Stimulated activated CD4-positive, alpha-beta T cell treated with anti-CD3 and anti-CD28 coated beads, TNF-alpha, amount 100 ng/mL, for 48 hours (primary cell): ENCODE measurements around the gene CCDC33.

Source experiments
- DNase-seq, 3 donors: peaks; one replicate each; pipeline ENCODE4 v3.0.0-alpha.2; 2020; ENCODE audit warnings: low read depth in 3 of 3

Gene CCDC33

GRCh38 chr15:74235962-74236361 is at the start of gene CCDC33:
TSS of gene CCDC33 (plus strand) at chr15:74236326. CDS start at chr15:74236720, 394 bp downstream.
- no peak for DNase-seq

GRCh38 chr15:74188216-74188615 is 47.9 kb upstream of the CCDC33 start:
- no peak for DNase-seq

GRCh38 chr15:74191798-74192197 is 44.3 kb upstream of the CCDC33 start:
- no peak for DNase-seq

GRCh38 chr15:74192751-74193150 is 43.4 kb upstream of the CCDC33 start:
- DNase-seq = no peak

- DNase-seq = no peak
Measured at GRCh38 chr15:74193299-74193718, 42.8 kb upstream of the CCDC33 start.

GRCh38 chr15:74193905-74194304 is 42.2 kb upstream of the CCDC33 start:
- DNase-seq = no peak

GRCh38 chr15:74194572-74195559 is 41.3 kb upstream of the CCDC33 start:
- no peak for DNase-seq

- DNase-seq = no peak
Measured at GRCh38 chr15:74196175-74196574, 40.0 kb upstream of the CCDC33 start.

- no peak for DNase-seq
Measured at GRCh38 chr15:74197176-74197965, 38.8 kb upstream of the CCDC33 start.

- no peak for DNase-seq
Measured at GRCh38 chr15:74199297-74199652, 36.9 kb upstream of the CCDC33 start.

GRCh38 chr15:74200412-74200815 is 35.7 kb upstream of the CCDC33 start:
- DNase-seq = no peak

GRCh38 chr15:74200871-74201419 is 35.2 kb upstream of the CCDC33 start:
- DNase-seq = no peak

- DNase-seq = no peak
Measured at GRCh38 chr15:74201710-74202420, 34.3 kb upstream of the CCDC33 start.

GRCh38 chr15:74202452-74203401 is 33.4 kb upstream of the CCDC33 start, which contains the start of gene STRA6:
TSS of gene STRA6 (minus strand) at chr15:74202787. CDS start at chr15:74202267, 520 bp downstream.
- DNase-seq = no peak

GRCh38 chr15:74203914-74204431 is 32.2 kb upstream of the CCDC33 start:
- no peak for DNase-seq

GRCh38 chr15:74205582-74205947 is 30.6 kb upstream of the CCDC33 start:
- no peak for DNase-seq

- DNase-seq = no peak
Measured at GRCh38 chr15:74206801-74207281, 29.3 kb upstream of the CCDC33 start.

- no peak for DNase-seq
Measured at GRCh38 chr15:74207652-74208440, 28.3 kb upstream of the CCDC33 start.

GRCh38 chr15:74208496-74208895 is 27.6 kb upstream of the CCDC33 start:
- DNase-seq = no peak
